ENCODE measurements around the gene ULK2. TPM values are rescaled to one million over a fixed set of nuclear protein-coding genes. Genes with fewer than 3 reads are reported as not detected.
A peak's percentile ranks its signal among the peaks of the same experiment; 100 is the strongest.

ULK2 gene
- total RNA-seq, 1 donor from 2014 or later = 15.7 TPM

GRCh38 chr17:19770985-19771735 lies 96.6 kb downstream of the ULK2 start:
- Mint-ChIP-seq H3K4me1 (ENCODE audit: unreplicated experiment) (peaks cover 7% of the 10 kb centered on the region), H3K27ac (ENCODE audit: unreplicated experiment) (no peak overlapping the region), H3K4me3 (ENCODE audit: unreplicated experiment) (no peak overlapping the region), H3K27me3 (ENCODE audit: unreplicated experiment) (peaks cover 7% of the 10 kb centered on the region), H3K9me3 (ENCODE audit: unreplicated experiment) (no peaks in the 10 kb centered on the region), H3K36me3 (ENCODE audit: low read depth, unreplicated experiment) (peaks cover 5% of the 10 kb centered on the region)
- no peak for DNase-seq (ENCODE audit: low spot score)
- no peak for TF ChIP-seq CTCF (IDR thresholded peaks at IDR 0.05; ENCODE audit: unreplicated experiment)

- no peak overlapping the region for H3K27ac Mint-ChIP-seq (ENCODE audit: unreplicated experiment)
- H3K4me1 Mint-ChIP-seq (ENCODE audit: unreplicated experiment) = peaks cover 7% of the 10 kb centered on the region
- H3K36me3 Mint-ChIP-seq (ENCODE audit: low read depth, unreplicated experiment) = peaks cover 5% of the 10 kb centered on the region
- no peak overlapping the region for H3K4me3 Mint-ChIP-seq (ENCODE audit: unreplicated experiment)
- no peak for TF ChIP-seq CTCF (IDR thresholded peaks at IDR 0.05; ENCODE audit: unreplicated experiment)
- no peak for DNase-seq (ENCODE audit: low spot score)
- peaks cover 7% of the 10 kb centered on the region for H3K27me3 Mint-ChIP-seq (ENCODE audit: unreplicated experiment)
- no peaks in the 10 kb centered on the region for H3K9me3 Mint-ChIP-seq (ENCODE audit: unreplicated experiment)
Observed at GRCh38 chr17:19769946-19770652, 97.6 kb downstream of the ULK2 start.

GRCh38 chr17:19768046-19768782 lies 99.5 kb downstream of the ULK2 start:
- Mint-ChIP-seq H3K36me3 (ENCODE audit: low read depth, unreplicated experiment) (peaks cover 5% of the 10 kb centered on the region), H3K4me3 (ENCODE audit: unreplicated experiment) (no peak overlapping the region), H3K4me1 (ENCODE audit: unreplicated experiment) (peaks cover 4% of the 10 kb centered on the region), H3K27ac (ENCODE audit: unreplicated experiment) (no peak overlapping the region), H3K27me3 (ENCODE audit: unreplicated experiment) (peaks cover 7% of the 10 kb centered on the region), H3K9me3 (ENCODE audit: unreplicated experiment) (no peaks in the 10 kb centered on the region)
- TF ChIP-seq CTCF (IDR thresholded peaks at IDR 0.05; ENCODE audit: unreplicated experiment) = no peak
- DNase-seq (ENCODE audit: low spot score) = no peak

- TF ChIP-seq CTCF (IDR thresholded peaks at IDR 0.05; ENCODE audit: unreplicated experiment) = peak; percentile 86
- Mint-ChIP-seq H3K27ac (ENCODE audit: unreplicated experiment) (no peak overlapping the region), H3K4me1 (ENCODE audit: unreplicated experiment) (peaks cover 4% of the 10 kb centered on the region), H3K36me3 (ENCODE audit: low read depth, unreplicated experiment) (peaks cover 5% of the 10 kb centered on the region), H3K4me3 (ENCODE audit: unreplicated experiment) (no peak overlapping the region), H3K27me3 (ENCODE audit: unreplicated experiment) (peaks cover 7% of the 10 kb centered on the region), H3K9me3 (ENCODE audit: unreplicated experiment) (no peaks in the 10 kb centered on the region)
- DNase-seq (ENCODE audit: low spot score) = peak; percentile 89
Observed at GRCh38 chr17:19766421-19767270, 101.1 kb downstream of the ULK2 start.

All from endothelial cell (in vitro differentiated cells).